ENCODE results near the gene SLC2A11.

DNA sequence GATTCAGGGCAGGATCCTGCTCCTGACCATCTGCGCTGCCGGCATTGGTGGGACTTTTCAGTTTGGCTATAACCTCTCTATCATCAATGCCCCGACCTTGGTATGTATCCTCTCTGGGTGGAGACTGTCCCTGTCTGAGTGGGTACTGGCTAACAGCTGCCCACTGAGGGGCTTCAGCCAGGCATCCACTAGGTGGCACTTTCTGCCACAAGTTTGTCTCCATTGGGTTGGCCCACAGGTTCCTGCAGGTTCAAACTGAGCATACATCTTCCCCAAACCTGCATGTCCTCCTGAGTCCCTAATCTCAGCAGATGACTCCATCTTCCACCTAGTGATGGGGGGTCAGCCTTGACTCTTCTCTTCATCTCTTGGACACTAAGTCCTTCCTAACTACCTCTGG lies 4.4 kb downstream of the SLC2A11 start:
- no peak for TF ChIP-seq POLR2A (IDR thresholded peaks at IDR 0.05)
- peak in 10 of 12 donors; percentile 13 to 56 (median 48) for TF ChIP-seq CTCF (IDR thresholded peaks at IDR 0.05)
